Stimulated activated naive B cell treated with anti-CD40 and anti-IgM and Interleukin-4, amounts not matched to agents 10 μg/mL and 1 μg/mL and 100 μg/mL, for 72 hours (primary cell): Measurements from ENCODE around the gene CDKN2AIPNL.

Source experiments
- ATAC-seq, 2 donors: fragments of 150-1000 bp; cut with Tn5 transposase; replicated peaks; 2 replicates each; pipeline ENCODE4 v1.10.0; 2021; ENCODE audit warnings: moderate library complexity in 1 of 2
- DNase-seq: peaks from one replicate; pipeline ENCODE4 v3.0.0; 2021
- H3K27ac Mint-ChIP-seq: one replicate; pipeline ENCODE4 v1.8.0; 2022; ENCODE audit warnings: mild to moderate bottlenecking, mixed read lengths
- H3K27me3 Mint-ChIP-seq, 2 donors: one replicate each; pipeline ENCODE4 v1.8.0; 2022; ENCODE audit warnings: mixed read lengths in 2 of 2
- H3K36me3 Mint-ChIP-seq, 2 donors: one replicate each; pipeline ENCODE4 v1.8.0; 2022; ENCODE audit warnings: mixed read lengths in 2 of 2, mild to moderate bottlenecking in 1 of 2
- H3K4me1 Mint-ChIP-seq, 2 donors: one replicate each; pipeline ENCODE4 v1.8.0; 2022; ENCODE audit warnings: mixed read lengths in 2 of 2, mild to moderate bottlenecking in 1 of 2
- H3K4me3 Mint-ChIP-seq, 2 donors: one replicate each; pipeline ENCODE4 v1.8.0; 2022; ENCODE audit warnings: mild to moderate bottlenecking in 2 of 2, mixed read lengths in 2 of 2, moderate library complexity in 1 of 2
- H3K9me3 Mint-ChIP-seq, 2 donors: one replicate each; pipeline ENCODE4 v1.8.0; 2022; ENCODE audit warnings: mixed read lengths in 2 of 2, mild to moderate bottlenecking in 1 of 2

CDKN2AIPNL gene

DNA sequence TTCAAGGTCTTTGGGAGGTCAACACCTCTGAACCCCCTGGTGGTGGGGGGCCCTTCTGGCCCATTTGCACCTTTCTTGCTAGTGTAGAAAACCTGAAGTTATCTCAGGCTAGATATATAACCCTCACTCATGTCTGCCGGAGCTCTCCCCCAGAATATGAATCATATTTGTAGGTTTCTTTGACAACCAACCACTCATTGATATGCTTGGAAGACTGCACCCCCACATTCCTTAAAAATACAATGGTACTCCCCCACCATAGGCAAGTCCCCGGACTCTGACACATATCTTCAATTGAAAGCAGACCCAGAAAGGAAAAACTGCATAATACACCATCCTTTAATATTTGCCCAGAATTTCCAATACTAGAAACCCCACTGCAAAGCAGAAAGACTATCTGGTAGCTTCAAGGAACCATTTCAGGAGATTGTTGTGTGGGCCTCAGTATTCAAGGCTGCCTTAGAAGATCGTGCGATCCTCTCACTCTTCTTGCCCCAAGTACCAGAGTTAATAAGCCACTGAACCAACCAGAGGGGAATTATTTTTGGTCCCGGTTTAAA, 41.3 kb downstream of the CDKN2AIPNL start:
- Mint-ChIP-seq H3K4me1 (peaks cover 23 to 61% of the 10 kb centered on the region in 2 donors), H3K27me3 (no peaks in the 10 kb centered on the region), H3K9me3 (no peaks in the 10 kb centered on the region), H3K4me3 (peak overlapping the region; percentile 95 to 96), H3K36me3 (peaks cover 21 to 23% of the 10 kb centered on the region in 2 donors), H3K27ac (peak overlapping the region; percentile 99)
- peak; percentile 15 for DNase-seq
- ATAC-seq = peak; percentile 23 to 35

DNA sequence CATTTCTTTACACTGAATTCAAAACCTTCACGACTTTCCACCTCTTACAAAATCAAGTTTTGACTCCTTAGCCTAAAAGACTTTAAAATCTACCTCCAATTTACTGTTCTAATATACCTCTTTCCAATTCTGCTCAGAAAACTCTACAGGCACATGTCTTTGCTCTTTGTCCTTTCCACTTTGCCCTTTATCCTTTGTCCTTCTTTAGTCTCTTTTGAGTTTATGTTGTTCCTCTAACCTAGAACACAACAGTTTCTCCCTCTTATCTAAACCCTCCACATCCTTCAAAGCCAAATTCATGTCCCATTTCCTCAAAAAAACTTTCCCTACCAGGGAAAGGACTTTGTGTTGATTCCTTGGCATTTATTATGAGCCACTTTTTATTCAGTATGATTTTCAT, 46.1 kb downstream of the CDKN2AIPNL start:
- Mint-ChIP-seq H3K27me3 (no peaks in the 10 kb centered on the region), H3K4me1 (peaks cover 18 to 32% of the 10 kb centered on the region in 2 donors), H3K36me3 (peaks cover 11 to 22% of the 10 kb centered on the region in 2 donors), H3K9me3 (no peaks in the 10 kb centered on the region), H3K4me3 (no peak overlapping the region), H3K27ac (no peak overlapping the region)
- ATAC-seq (no peak), DNase-seq (no peak)

GRCh38 chr5:134355681-134356080, 56.0 kb downstream of the CDKN2AIPNL start:
- no peak overlapping the region for H3K4me3 Mint-ChIP-seq
- no peaks in the 10 kb centered on the region for H3K27me3 Mint-ChIP-seq
- H3K36me3 Mint-ChIP-seq = peaks cover 16 to 19% of the 10 kb centered on the region in 2 donors
- DNase-seq (no peak), ATAC-seq (no peak)
- H3K9me3 Mint-ChIP-seq = no peaks in the 10 kb centered on the region
- H3K4me1 Mint-ChIP-seq = no peaks in the 10 kb centered on the region
- no peak overlapping the region for H3K27ac Mint-ChIP-seq
